GM12891 (cell line): ENCODE results near the gene PLCB2.

Source experiments
- POLR2A ChIP-seq: IDR thresholded peaks from 2 replicates; pipeline ENCODE4 v1.6.1; 2011; ENCODE audit warnings: low read depth, low read length, control low read depth
- POLR2AphosphoS5 ChIP-seq: IDR thresholded peaks from 2 replicates; pipeline ENCODE4 v1.6.1; 2011; ENCODE audit warnings: low read depth, low read length, control low read depth

DNA sequence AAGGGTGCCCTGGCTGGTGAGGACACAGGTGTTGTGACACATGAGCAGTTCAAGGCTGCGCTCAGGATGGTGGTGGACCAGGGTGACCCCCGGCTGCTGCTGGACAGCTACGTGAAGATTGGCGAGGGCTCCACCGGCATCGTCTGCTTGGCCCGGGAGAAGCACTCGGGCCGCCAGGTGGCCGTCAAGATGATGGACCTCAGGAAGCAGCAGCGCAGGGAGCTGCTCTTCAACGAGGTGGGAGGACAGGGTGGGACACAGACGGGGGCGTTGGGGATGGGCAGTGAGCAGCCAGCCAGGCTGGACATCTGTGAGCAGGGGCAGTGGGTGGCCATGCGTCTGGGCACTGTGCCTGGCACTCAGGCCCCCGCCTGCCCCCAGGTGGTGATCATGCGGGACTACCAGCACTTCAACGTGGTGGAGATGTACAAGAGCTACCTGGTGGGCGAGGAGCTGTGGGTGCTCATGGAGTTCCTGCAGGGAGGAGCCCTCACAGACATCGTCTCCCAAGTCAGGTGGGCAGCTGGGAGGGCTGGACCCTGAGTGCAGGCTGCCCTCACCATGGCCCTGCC lies 35.2 kb downstream of the PLCB2 start:
- TF ChIP-seq POLR2AphosphoS5 = no peak
- no peak for TF ChIP-seq POLR2A
